Activated naive CD4-positive, alpha-beta T cell (primary cell): ENCODE results near the gene BTBD9.
"Not testable (repeated sequence)": the region's sequence is repeated elsewhere in the genome, so short reads cannot be mapped to it uniquely, and the experiment has no call there.

Experiments
- DNase-seq, 4 experiments: peaks; one replicate each; lab custom pipeline; 2025; lab: John Stamatoyannopoulos, UW

Gene BTBD9

GRCh38 chr6:38429546-38429945 is 210.2 kb downstream of the BTBD9 start:
- no peak for DNase-seq

- DNase-seq: no peak
Observed at GRCh38 chr6:38427492-38428210, 212.1 kb downstream of the BTBD9 start.

DNA sequence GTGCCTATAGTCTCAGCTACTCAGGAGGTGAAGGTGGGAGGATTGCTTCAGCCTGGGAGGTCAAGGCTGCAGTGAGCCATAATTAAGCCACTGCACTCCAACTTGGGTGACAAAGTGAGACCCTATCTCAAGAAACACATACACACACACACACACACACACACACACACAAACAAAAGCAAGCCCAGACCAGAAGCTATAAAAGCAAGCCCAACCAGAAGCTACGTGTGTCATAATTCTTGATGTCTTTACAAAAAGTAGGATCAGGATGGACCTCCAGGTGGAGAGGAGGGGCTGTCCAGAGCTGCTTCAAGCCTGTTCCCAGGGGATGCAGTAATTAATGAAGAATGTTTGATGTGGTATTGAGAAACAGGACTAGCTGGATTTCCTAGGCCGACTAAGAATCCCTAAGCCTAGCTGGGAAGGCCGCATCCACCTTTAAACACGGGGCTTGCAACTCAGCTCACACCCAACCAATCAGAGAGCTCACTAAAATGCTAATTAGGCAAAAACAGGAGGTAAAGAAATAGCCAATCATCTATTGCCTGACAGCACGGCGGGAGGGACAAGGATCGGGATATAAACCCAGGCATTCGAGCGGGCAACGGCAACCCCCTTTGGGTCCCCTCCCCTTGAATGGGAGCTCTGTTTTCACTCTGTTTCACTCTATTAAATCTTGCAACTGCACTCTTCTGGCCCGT is 213.8 kb downstream of the BTBD9 start:
- DNase-seq: not testable (repeated sequence)

DNA sequence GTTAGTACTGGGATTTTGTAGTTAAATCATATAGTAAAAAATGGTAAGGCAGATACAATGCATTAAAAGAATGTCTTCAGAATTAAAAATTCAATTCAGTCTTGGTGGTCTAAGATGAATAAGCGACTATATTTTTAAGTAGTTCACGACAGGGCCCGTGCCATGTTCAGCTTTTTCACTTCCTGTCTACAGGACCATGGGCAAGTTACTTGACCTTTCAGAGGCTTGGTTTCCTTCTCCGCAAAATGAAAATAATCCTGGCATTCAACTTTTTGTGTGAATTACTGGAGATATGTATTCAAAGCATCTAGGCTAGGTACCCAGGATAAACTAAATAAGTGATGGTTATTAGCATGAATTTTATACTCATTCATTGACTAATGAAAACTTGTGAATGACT is 216.0 kb downstream of the BTBD9 start:
- DNase-seq: no peak

DNA sequence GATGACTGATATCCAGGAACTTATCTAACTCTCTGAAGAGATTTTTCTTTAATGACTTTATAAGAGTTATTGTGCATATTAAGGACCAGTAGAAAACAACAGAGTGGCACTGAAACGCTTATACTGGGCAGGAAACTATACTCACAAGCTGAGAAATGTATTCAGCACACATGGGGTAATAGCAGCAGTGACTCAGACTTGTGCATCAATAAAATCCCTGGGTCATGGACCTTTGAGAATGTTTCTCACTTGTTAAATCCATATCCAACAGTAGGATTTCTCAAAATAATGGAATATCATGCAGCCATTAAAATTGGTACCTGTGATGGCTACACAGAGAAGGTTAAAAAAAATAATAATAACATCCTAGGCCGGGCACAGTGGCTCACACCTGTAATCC is 219.5 kb downstream of the BTBD9 start:
- no peak for DNase-seq

DNA sequence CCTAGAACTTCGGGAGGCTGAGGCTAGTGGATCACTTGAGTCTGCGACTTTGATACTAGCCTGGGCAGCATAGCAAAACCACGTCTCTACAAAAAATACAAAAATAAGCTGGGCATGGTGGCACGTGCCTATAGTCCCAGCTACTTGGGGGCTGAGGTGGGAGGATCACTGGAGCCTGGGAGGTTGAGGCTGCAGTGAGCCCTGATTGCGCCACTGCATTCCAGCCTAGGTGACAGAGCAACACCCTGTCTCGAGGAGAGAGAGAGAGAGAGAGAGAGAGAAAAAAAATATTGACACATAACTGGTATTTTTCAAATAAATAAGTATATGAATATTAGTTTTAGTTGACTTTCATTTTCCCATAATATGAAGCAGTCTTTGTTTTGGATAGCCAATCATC is 222.2 kb downstream of the BTBD9 start:
- DNase-seq: no peak

DNA sequence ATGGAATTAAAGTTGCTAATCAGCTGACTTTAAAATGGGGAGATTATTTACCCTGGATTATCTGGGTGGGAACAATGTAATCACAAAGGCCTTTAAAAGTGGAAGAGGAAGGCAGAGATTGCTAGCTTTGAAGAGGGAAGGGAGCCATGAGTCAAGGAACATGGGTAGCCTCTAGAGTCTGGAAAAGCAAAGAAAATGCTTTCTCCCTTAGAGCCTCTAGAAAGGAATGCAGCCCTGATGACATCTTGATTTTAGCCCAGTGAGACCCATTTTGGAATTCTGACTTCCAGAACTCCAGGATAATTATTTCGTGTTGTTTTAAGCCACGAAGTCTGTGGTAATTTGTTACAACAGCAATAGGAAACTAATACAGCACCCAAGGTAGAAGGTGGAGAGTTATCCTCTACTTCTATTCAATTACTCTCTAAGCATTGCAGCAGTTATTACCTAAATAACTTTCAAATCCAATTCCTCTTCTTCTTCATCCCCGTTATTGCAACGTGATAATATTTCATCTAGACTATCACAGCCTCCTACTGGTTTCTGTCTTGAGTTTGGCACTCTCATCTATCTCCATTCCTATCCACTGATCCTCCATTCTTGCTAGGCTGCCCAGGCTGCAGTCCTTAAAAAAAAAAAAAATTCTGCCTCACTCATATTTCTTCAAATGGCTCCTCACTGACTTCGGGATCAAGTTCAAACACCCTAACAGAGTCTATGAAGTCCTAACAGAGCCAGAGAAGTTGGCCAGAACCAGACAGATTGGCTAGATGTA is 224.3 kb downstream of the BTBD9 start:
- DNase-seq: no peak

GRCh38 chr6:38413102-38413800 is 226.5 kb downstream of the BTBD9 start:
- no peak for DNase-seq

DNA sequence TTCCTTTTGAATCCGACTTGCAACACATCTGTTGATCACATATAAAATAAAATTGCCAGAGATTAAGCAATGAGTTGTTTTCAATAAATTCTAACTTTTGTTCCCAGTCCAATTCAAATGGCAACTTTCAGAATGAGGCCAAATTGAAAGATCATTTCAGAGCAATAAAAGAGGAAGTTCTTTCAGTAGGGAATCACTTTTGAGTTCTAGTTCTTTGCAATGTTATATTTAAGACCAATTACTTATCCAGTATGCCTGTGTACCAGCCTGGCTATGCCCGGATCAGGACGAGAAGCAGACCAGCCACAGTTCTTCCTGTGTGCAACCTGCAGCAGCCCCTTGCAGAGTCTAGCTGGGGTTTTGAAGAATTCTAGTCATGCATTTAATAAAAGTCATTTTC is 232.5 kb downstream of the BTBD9 start:
- DNase-seq: no peak

GRCh38 chr6:38406096-38406495 is 233.6 kb downstream of the BTBD9 start:
- no peak for DNase-seq

DNA sequence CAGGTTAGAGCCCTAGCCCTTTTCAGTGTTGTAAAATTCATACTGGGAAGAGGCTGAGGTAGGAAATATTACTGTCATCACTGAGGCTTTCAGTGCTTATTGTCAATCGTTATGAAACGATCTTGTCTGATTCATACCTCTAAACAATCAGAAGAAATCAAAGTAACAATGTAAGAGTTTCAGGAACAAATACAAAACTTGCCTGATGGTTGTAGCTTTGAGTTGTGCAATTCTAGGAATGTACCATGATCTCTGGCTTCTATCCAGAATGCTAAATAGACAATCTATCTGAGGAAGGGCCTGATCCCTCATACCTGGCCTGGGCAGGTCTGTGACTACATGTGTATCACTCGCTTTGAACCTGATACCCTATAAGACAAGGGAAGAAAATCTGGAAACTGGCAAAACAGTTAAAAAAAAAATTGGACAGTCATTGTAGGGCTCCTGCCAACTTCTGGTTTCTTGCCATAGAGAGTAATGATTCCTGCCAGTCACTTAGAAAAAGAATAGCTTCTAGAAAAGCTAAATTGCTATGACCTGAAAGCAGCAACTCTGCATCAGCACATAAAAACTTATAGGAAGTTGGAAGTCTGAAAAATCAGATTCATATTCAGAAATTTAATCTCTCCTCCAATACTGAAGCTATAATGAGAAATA is 234.7 kb downstream of the BTBD9 start:
- no peak for DNase-seq

GRCh38 chr6:38404355-38404754 is 235.4 kb downstream of the BTBD9 start:
- DNase-seq: no peak

DNA sequence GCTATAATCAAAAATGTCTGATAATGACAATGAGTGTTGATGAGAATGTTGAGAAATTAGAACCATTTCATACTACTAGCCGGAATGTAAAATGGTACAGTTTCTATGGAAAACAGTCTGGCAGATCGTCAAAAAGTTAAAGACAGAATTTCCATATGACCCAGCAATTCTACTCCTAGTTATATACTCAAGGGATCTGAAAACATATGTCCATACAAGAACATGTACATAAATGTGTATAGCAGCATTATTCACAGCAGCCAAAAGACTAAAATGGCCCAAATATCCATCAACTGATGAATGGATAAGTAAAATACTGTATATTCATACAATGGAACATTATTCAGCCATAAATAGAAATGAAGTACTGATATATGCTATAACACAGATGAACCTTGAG is 236.2 kb downstream of the BTBD9 start:
- DNase-seq: no peak

DNA sequence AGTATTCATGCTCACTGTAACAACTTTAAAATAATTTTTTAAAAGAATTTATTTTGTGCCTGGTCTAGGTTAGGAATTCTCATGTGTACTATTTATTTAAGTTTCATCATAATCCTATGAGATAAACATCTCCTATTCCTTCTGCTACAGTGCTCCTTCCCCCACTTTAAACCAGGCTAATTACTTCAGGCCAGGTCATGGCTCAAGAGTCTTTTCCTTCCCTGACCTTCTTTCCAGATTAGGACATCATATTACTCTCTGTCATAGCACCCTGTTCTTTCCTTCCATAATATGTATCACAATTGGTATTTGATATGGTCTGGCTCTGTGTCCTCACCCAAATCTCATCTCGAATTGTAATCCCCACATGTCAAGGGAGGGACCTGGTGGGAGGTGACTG is 239.0 kb downstream of the BTBD9 start:
- DNase-seq: no peak

GRCh38 chr6:38400101-38400500 is 239.6 kb downstream of the BTBD9 start:
- no peak for DNase-seq

DNA sequence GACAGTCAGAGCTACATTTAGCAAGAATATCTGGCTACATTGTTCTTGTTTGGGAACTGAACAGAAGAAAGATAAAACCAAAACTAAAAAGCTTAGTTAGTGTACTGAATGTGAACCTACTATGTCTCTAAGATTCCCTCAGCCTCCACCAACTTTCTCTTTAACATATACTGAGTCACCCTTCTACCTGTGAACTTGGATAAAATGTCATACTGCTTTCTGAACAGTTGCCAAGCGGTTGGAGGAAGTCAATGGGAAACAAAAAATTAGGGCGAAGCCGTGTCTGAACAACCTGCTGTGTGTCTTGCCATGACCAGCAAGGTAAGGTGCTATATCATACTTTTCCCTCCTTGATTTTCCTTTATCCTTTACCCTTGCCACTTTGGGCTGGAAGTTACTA is 243.5 kb downstream of the BTBD9 start:
- no peak for DNase-seq

DNA sequence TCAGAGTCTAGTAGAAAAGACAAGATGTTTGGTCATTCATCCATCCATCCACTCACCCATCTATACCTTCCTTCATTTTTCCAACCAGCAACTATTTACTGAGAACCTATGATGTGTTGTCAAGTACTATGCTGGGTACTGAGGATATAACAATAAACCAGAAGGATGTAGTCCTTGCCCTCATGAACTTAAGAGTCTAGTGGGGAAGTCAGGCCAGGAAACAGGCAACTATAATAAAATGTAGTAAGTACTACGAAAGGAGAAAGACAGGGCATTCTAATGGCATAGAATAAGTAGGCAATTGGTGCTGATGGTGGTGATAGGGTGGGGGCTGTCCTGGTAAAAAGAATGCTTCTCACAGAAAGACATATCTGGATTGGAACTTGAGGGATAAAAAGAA is 245.7 kb downstream of the BTBD9 start:
- no peak for DNase-seq

- DNase-seq: no peak
Observed at GRCh38 chr6:38391626-38392579, 247.8 kb downstream of the BTBD9 start.

DNA sequence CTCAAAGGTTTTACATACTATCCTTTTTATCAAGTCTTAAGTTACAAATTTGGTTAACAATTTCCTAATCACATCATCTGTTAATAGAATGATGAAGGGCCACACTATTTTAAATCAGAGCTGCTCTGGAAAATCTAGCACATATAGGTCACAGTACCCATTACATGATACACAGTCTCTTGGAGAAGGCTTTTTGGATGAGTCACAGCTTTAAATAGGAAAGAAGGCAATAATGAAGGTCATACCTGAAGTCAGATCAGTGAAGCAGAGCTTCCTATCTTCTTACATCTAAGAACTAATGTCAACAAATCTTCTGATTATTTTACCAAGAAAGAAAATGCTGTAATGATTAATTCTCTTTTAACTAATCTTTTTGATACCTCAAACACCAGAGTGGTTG is 248.5 kb downstream of the BTBD9 start:
- no peak for DNase-seq

- no peak for DNase-seq
Observed at GRCh38 chr6:38389875-38390274, 249.9 kb downstream of the BTBD9 start.

GRCh38 chr6:38387971-38388370 is 251.8 kb downstream of the BTBD9 start:
- no peak for DNase-seq
